ENCODE data around the gene PIP4K2C.

PIP4K2C gene

GRCh38 chr12:57610554-57611107 is 19.6 kb downstream of the PIP4K2C start:
- H3K27ac ChIP-seq (ENCODE audit: poor library complexity, severe bottlenecking) = no peak overlapping the region
- H3K4me3 ChIP-seq (ENCODE audit: severe bottlenecking) = peak overlapping the region; percentile 79
- no peaks in the 10 kb centered on the region for H3K27me3 ChIP-seq (ENCODE audit: insufficient read depth, poor library complexity, severe bottlenecking)
- no peaks in the 10 kb centered on the region for H3K36me3 ChIP-seq (ENCODE audit: low read depth)
- H3K9me3 ChIP-seq (ENCODE audit: severe bottlenecking) = no peaks in the 10 kb centered on the region
- no peak for DNase-seq (ENCODE audit: low spot score)
- TF ChIP-seq CTCF (IDR thresholded peaks at IDR 0.05; ENCODE audit: poor library complexity, severe bottlenecking) = no peak
- no peak for ATAC-seq (ENCODE audit: low read depth)
- H3K4me1 ChIP-seq (ENCODE audit: insufficient read depth, poor library complexity, severe bottlenecking) = no peaks in the 10 kb centered on the region

GRCh38 chr12:57611108-57611826 is 20.3 kb downstream of the PIP4K2C start, which contains the start of gene ARHGEF25:
TSS of gene ARHGEF25 (plus strand) at chr12:57611435. CDS start at chr12:57611895, 460 bp downstream.
- H3K36me3 ChIP-seq (ENCODE audit: low read depth) = no peaks in the 10 kb centered on the region
- TF ChIP-seq CTCF (IDR thresholded peaks at IDR 0.05; ENCODE audit: poor library complexity, severe bottlenecking) = no peak
- H3K27ac ChIP-seq (ENCODE audit: poor library complexity, severe bottlenecking) = no peak within 1 kb of the TSS
- DNase-seq (ENCODE audit: low spot score) (no peak), ATAC-seq (ENCODE audit: low read depth) (peak; percentile 73)
- no peaks in the 10 kb centered on the region for H3K9me3 ChIP-seq (ENCODE audit: severe bottlenecking)
- H3K4me3 ChIP-seq (ENCODE audit: severe bottlenecking) = peak within 1 kb of the TSS; percentile 79
- H3K27me3 ChIP-seq (ENCODE audit: insufficient read depth, poor library complexity, severe bottlenecking) = no peaks in the 10 kb centered on the region
- H3K4me1 ChIP-seq (ENCODE audit: insufficient read depth, poor library complexity, severe bottlenecking) = no peaks in the 10 kb centered on the region

DNA sequence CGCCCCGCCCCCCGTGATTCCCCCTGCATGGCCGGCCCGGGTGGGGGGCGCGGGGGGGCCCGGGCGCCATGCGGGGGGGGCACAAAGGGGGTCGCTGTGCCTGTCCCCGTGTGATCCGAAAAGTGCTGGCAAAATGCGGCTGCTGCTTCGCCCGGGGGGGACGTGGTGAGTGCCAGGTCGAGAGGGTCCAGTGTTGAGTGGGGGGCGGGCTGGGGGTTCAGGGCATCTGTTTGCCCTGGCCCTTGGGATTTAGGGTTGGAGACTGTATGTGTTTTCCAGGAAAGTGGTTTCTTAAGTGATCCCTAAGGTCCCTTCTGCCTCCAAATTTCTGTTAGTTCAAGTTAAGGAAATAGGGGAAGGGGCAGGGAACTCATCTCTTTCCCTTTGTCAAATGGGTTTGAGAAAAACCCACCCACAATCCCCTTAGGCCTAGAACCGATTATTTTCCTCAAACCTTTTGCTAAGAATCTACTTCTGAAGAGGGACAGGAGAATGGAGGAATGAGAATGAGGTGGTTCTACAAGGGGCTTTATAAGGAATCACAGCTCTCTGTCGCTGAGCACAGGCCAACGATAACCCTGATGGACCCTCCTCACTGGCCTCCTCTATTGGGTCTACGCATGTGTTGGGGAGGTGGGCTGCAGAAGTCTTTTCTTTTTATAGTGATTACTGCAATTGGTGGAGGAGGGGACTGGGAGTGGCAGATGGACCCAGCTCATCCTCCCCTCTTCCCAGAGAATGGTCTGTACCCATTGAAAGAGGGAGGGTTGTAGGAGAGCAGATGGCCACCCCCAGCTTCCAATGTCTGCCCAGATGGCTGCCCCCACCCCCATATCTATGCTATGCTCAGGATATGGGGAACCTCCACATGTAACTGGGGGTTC is 21.1 kb downstream of the PIP4K2C start:
- no peak for ATAC-seq (ENCODE audit: low read depth)

DNA sequence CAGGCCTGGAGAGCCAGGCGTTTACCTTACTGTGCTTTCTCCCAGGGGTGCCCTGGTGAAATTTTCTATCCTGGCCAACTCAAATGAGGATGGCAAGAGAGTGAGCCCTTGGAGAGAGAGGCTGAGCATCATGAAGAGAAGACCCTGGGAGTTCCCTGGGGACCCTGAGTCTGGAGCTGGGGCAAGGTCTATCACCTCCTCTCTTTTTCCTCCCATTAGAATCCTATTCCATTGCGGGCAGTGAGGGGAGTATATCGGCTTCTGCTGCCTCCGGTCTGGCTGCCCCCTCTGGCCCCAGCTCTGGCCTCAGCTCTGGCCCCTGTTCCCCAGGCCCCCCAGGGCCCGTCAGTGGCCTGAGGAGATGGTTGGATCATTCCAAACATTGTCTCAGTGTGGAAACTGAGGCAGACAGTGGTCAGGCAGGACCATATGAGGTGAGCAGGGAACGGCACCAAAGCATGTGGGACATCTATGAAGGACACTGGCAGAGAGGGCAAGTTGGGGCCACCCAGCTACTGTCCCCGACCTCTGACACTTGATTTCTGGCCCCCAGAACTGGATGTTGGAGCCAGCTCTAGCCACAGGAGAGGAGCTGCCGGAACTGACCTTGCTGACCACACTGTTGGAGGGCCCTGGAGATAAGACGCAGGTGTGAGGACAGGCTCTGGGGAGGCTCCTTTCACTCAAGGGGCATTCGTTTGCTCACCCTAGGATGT is 21.9 kb downstream of the PIP4K2C start:
- ATAC-seq (ENCODE audit: low read depth) = no peak
- no peaks in the 10 kb centered on the region for H3K27me3 ChIP-seq (ENCODE audit: insufficient read depth, poor library complexity, severe bottlenecking)
- TF ChIP-seq CTCF (IDR thresholded peaks at IDR 0.05; ENCODE audit: poor library complexity, severe bottlenecking) = no peak
- H3K4me3 ChIP-seq (ENCODE audit: severe bottlenecking) = no peak overlapping the region
- H3K27ac ChIP-seq (ENCODE audit: poor library complexity, severe bottlenecking) = no peak overlapping the region
- H3K9me3 ChIP-seq (ENCODE audit: severe bottlenecking) = no peaks in the 10 kb centered on the region
- no peaks in the 10 kb centered on the region for H3K36me3 ChIP-seq (ENCODE audit: low read depth)
- H3K4me1 ChIP-seq (ENCODE audit: insufficient read depth, poor library complexity, severe bottlenecking) = no peaks in the 10 kb centered on the region
- DNase-seq (ENCODE audit: low spot score) = no peak

More for the DNA sequence above, 21.1 kb downstream of the PIP4K2C start:
- Histone ChIP-seq H3K27me3 (ENCODE audit: insufficient read depth, poor library complexity, severe bottlenecking) (no peaks in the 10 kb centered on the region), H3K27ac (ENCODE audit: poor library complexity, severe bottlenecking) (no peak overlapping the region), H3K4me3 (ENCODE audit: severe bottlenecking) (peak overlapping the region; percentile 79), H3K9me3 (ENCODE audit: severe bottlenecking) (no peaks in the 10 kb centered on the region), H3K4me1 (ENCODE audit: insufficient read depth, poor library complexity, severe bottlenecking) (no peaks in the 10 kb centered on the region), H3K36me3 (ENCODE audit: low read depth) (no peaks in the 10 kb centered on the region)
- no peak for TF ChIP-seq CTCF (IDR thresholded peaks at IDR 0.05; ENCODE audit: poor library complexity, severe bottlenecking)
- DNase-seq (ENCODE audit: low spot score) = no peak
